HFF-Myc (cell line): ENCODE data around the gene COMP.
A peak's percentile ranks its signal among the peaks of the same experiment; 100 is the strongest.

ENCODE experiments used
- DNase-seq: peaks from one replicate; pipeline ENCODE4 v3.0.0-alpha.2; 2011; ENCODE audit warnings: low read depth; ENCODE audit errors: extremely low read depth
- H3K4me3 ChIP-seq: replicated peaks from 2 replicates; pipeline ENCODE4 v1.5.1; 2011; ENCODE audit warnings: low read depth, mild to moderate bottlenecking, control low read depth, low read length
- TF ChIP-seq, protein P1 (sequence below): IDR thresholded peaks from 2 replicates; pipeline ENCODE4 v1.5.1; 2012; ENCODE audit warnings: mild to moderate bottlenecking, low read depth, low read length, control low read depth; ENCODE audit errors: missing control alignments

Gene COMP

GRCh38 chr19:18777301-18778075, 13.6 kb downstream of the COMP start:
- no peak for DNase-seq
- TF ChIP-seq, protein P1, sequence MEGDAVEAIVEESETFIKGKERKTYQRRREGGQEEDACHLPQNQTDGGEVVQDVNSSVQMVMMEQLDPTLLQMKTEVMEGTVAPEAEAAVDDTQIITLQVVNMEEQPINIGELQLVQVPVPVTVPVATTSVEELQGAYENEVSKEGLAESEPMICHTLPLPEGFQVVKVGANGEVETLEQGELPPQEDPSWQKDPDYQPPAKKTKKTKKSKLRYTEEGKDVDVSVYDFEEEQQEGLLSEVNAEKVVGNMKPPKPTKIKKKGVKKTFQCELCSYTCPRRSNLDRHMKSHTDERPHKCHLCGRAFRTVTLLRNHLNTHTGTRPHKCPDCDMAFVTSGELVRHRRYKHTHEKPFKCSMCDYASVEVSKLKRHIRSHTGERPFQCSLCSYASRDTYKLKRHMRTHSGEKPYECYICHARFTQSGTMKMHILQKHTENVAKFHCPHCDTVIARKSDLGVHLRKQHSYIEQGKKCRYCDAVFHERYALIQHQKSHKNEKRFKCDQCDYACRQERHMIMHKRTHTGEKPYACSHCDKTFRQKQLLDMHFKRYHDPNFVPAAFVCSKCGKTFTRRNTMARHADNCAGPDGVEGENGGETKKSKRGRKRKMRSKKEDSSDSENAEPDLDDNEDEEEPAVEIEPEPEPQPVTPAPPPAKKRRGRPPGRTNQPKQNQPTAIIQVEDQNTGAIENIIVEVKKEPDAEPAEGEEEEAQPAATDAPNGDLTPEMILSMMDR: no peak
- H3K4me3 ChIP-seq: no peak overlapping the region

DNA sequence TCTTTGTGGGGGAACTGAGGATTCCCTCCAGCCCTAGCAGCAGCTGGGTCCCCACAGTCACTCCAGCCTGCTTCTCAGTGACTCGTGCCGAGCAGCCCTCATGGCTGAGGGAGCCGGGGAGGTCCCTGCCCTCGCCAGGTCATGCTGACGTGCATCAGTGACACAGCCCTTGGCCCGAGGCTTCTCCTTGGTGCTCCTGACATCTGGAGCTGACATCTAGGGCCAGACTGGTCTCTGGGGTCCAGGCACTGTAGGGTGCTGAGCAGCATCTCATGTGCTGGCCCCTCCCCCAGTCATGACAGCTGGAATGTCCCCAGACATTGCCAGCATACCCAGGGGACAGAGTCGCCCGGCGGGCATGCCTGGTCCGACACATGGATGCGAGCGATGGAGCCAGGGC, 14.4 kb downstream of the COMP start:
- no peak for DNase-seq
- TF ChIP-seq, protein P1: no peak
- no peak overlapping the region for H3K4me3 ChIP-seq

GRCh38 chr19:18776288-18776594, 14.9 kb downstream of the COMP start:
- no peak for DNase-seq
- TF ChIP-seq, protein P1: peak; percentile 45
- no peak overlapping the region for H3K4me3 ChIP-seq

GRCh38 chr19:18775586-18776287, 15.4 kb downstream of the COMP start:
- TF ChIP-seq, protein P1: no peak
- no peak for DNase-seq
- H3K4me3 ChIP-seq: no peak overlapping the region

- no peak for DNase-seq
- H3K4me3 ChIP-seq: no peak overlapping the region
- TF ChIP-seq, protein P1: no peak
These were observed 16.2 kb downstream of the COMP start for GRCh38 chr19:18774782-18775444.

DNA sequence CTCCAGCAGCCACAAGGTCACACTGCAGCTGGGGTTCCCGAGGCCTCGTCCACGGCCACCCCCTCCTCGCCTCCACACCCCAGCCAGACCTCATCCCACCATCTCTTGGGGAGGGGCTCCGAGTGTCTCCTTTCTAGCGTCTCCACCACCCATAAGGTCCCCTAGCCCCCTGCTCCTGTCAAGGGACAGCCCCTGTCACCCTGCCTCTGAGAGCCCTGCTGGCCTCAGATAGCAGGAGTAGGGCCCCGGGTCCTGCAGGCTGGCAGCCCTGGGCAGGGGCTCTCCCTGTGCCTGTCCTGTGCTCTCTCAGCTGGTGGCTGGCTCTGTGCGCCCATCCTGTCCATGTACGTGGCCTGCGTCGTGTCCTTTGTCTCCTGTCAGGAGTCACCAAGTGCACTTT, 17.0 kb downstream of the COMP start:
- TF ChIP-seq, protein P1: no peak
- DNase-seq: no peak

More for the DNA sequence above, 17.0 kb downstream of the COMP start:
- H3K4me3 ChIP-seq: no peak overlapping the region
